NT2/D1 (cell line): Measurements from ENCODE around the gene RFLNA.

Experiments used
- SUZ12 ChIP-seq: IDR thresholded peaks from 2 replicates; pipeline ENCODE4 v1.6.1; 2011; ENCODE audit not compliant: insufficient read length, insufficient read depth; ENCODE audit errors: extremely low read depth
- YY1 ChIP-seq: IDR thresholded peaks from 2 replicates; pipeline ENCODE4 v1.6.1; 2011; ENCODE audit not compliant: insufficient read length, insufficient read depth
- ZNF274 ChIP-seq: IDR thresholded peaks from 2 replicates; pipeline ENCODE4 v1.6.1; 2011; ENCODE audit warnings: mild to moderate bottlenecking, low read depth, low read length

DNA sequence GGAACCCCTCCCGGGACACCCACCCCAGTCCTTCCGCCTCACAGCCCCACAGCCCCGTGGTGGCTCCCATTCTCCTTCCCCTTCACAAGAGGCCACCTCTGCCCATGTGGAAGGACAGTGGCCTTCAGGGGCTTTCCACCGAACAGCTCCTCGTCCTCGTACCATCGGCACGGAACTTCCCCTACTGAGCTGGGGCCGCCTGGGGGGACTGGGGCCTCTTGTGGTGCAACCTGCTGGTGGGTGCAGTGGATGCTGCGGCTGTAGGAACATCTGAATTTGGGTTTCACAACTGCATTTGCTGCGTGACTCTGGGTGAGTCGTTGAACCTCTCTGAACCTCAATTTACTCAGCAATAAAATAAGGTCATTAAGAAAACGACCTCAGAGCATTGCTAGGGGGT lies 50.9 kb downstream of the RFLNA start:
- TF ChIP-seq ZNF274 (no peak), SUZ12 (no peak), YY1 (no peak)
